HepG2 (cell line): Measurements from ENCODE around the gene SAMM50. TPM values are rescaled to one million over a fixed set of nuclear protein-coding genes. Genes with fewer than 3 reads are reported as not detected.

ENCODE experiments used
- CBX1 ChIP-seq: IDR thresholded peaks from one replicate; pipeline ENCODE4 v1.6.1; 2016; ENCODE audit warnings: antibody characterized with exemption, low read depth
- EZH2 ChIP-seq: conservative IDR thresholded peaks from 2 replicates; pipeline ENCODE4 v1.6.1; 2012; ENCODE audit warnings: mild to moderate bottlenecking, low read depth, low read length, moderate library complexity
- KDM5A ChIP-seq: fragments of 200-600 bp; sonication (generic); IDR thresholded peaks from 2 replicates; pipeline ENCODE4 v1.7.0; 2018; ENCODE audit warnings: antibody characterized with exemption, mild to moderate bottlenecking, low read length, borderline replicate concordance
- NFIC ChIP-seq: IDR thresholded peaks from 2 replicates; pipeline ENCODE4 v1.6.1; 2012; ENCODE audit warnings: mild to moderate bottlenecking, low read length, inconsistent platforms
- TFE3 ChIP-seq: IDR thresholded peaks from 2 replicates; pipeline ENCODE4 v1.6.1; 2016
- ZNF224 ChIP-seq: sonication (generic); formaldehyde crosslinking; IDR thresholded peaks from 2 replicates; pipeline ENCODE4 v1.5.0; 2020; ENCODE audit warnings: mild to moderate bottlenecking, missing genetic modification reagents
- ZNF354B ChIP-seq: sonication (generic); formaldehyde crosslinking; IDR thresholded peaks from 2 replicates; pipeline ENCODE4 v1.8.0; 2022; ENCODE audit warnings: mild to moderate bottlenecking, missing genetic modification reagents
- ZNF501 ChIP-seq: sonication (generic); formaldehyde crosslinking; IDR thresholded peaks from 2 replicates; pipeline ENCODE4 v1.5.1; 2020; ENCODE audit warnings: mild to moderate bottlenecking, moderate library complexity, missing genetic modification reagents
- ZNF530 ChIP-seq: sonication (generic); formaldehyde crosslinking; IDR thresholded peaks from 2 replicates; pipeline ENCODE4 v1.5.0; 2020; ENCODE audit warnings: low read depth, mild to moderate bottlenecking, missing genetic modification reagents
- ZNF614 ChIP-seq: IDR thresholded peaks from 2 replicates; pipeline ENCODE4 v1.6.1; 2018; ENCODE audit warnings: missing biosample characterization, missing genetic modification reagents, inconsistent platforms, borderline replicate concordance
- ZNF83 ChIP-seq: sonication (generic); formaldehyde crosslinking; IDR thresholded peaks from 2 replicates; pipeline ENCODE4 v1.4.0; 2020; ENCODE audit warnings: missing genetic modification reagents, mild to moderate bottlenecking, borderline replicate concordance
- polyA plus RNA-seq, 8 experiments: library from polyadenylated mRNA; depleted of rRNA in 3 of 8; stranded (reverse) in 7 of 8; unstranded in 1 of 8; fragments of >200 nt; fragmentation: Illumina TruSeq in 4 of 8; extraction: Trizol in 4 of 8; gene quantifications; 2 replicates each; pipeline versions ENCODE4 v1.2.1 to v1.2.3, GENCODE V29; 2011 to 2016; ENCODE audit warnings: low read depth in 4 of 8, missing spikeins in 1 of 8, mixed read lengths in 1 of 8; ENCODE audit not compliant: insufficient read depth in 1 of 8
- total RNA-seq, 5 experiments: library from RNA; depleted of rRNA; stranded (reverse); fragments of >200 nt; fragmentation: Illumina TruSeq; extraction: Trizol; gene quantifications; 2 replicates each; pipeline ENCODE4 v1.2.3, GENCODE V29; 2016; ENCODE audit warnings: low read depth in 1 of 5
- TF ChIP-seq, protein P1 (sequence below), 2 experiments: fragments of 450-650 bp in 1 of 2; sonication (generic) in 1 of 2; formaldehyde crosslinking in 1 of 2; IDR thresholded peaks; 2 replicates each; pipeline versions ENCODE4 v1.6.1 to v1.8.0; 2016 to 2022; ENCODE audit warnings: antibody characterized with exemption in 1 of 2, mild to moderate bottlenecking in 1 of 2, missing genetic modification reagents in 1 of 2
- TF ChIP-seq, protein P2 (sequence below): sonication (generic); formaldehyde crosslinking; IDR thresholded peaks from 2 replicates; pipeline ENCODE4 v1.5.0; 2020; ENCODE audit warnings: mild to moderate bottlenecking, missing genetic modification reagents
- TF ChIP-seq, protein P3 (sequence below): sonication (generic); formaldehyde crosslinking; IDR thresholded peaks from 2 replicates; pipeline ENCODE4 v1.5.0; 2020; ENCODE audit warnings: missing genetic modification reagents, mild to moderate bottlenecking, borderline replicate concordance

Gene SAMM50
- total and polyA plus RNA-seq, 2 of the 13 experiments (the other 11 are each of a cell fraction or from before 2014, with no cell fraction given): 34.7 to 63.4 TPM

DNA sequence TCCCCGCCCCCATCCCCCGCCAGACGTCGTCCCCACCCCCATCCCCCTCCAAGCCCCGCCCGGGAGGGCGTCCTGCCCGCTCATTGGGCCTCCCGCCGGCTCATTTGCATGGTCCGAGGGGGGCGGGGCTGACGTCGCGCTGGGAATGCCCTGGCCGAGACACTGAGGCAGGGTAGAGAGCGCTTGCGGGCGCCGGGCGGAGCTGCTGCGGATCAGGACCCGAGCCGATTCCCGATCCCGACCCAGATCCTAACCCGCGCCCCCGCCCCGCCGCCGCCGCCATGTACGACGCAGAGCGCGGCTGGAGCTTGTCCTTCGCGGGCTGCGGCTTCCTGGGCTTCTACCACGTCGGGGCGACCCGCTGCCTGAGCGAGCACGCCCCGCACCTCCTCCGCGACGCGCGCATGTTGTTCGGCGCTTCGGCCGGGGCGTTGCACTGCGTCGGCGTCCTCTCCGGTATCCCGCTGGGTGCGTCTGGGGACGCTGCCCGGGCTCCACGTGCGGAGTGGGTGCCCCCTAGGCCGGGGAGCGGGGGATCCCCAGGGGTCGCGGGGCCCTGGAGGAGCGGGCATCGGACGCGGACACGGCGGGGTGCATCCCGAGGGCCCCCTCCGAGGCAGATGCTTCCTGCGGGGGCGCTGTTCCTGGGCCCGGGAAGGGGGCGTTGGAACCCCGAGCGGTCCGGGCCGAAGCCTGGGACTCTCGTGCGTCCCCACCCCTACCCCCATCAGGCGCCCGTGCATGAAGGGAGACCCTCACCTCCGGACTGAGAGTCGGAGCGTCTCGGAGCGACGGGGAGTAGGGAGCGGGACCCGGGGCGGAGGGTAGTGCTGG is 31.4 kb upstream of the SAMM50 start, which contains the start of gene PNPLA3 (continued):
- TF ChIP-seq TFE3: no peak
- no peak; the same call in 1 of the 2 replicates for TF ChIP-seq KDM5A
- TF ChIP-seq, protein P1, sequence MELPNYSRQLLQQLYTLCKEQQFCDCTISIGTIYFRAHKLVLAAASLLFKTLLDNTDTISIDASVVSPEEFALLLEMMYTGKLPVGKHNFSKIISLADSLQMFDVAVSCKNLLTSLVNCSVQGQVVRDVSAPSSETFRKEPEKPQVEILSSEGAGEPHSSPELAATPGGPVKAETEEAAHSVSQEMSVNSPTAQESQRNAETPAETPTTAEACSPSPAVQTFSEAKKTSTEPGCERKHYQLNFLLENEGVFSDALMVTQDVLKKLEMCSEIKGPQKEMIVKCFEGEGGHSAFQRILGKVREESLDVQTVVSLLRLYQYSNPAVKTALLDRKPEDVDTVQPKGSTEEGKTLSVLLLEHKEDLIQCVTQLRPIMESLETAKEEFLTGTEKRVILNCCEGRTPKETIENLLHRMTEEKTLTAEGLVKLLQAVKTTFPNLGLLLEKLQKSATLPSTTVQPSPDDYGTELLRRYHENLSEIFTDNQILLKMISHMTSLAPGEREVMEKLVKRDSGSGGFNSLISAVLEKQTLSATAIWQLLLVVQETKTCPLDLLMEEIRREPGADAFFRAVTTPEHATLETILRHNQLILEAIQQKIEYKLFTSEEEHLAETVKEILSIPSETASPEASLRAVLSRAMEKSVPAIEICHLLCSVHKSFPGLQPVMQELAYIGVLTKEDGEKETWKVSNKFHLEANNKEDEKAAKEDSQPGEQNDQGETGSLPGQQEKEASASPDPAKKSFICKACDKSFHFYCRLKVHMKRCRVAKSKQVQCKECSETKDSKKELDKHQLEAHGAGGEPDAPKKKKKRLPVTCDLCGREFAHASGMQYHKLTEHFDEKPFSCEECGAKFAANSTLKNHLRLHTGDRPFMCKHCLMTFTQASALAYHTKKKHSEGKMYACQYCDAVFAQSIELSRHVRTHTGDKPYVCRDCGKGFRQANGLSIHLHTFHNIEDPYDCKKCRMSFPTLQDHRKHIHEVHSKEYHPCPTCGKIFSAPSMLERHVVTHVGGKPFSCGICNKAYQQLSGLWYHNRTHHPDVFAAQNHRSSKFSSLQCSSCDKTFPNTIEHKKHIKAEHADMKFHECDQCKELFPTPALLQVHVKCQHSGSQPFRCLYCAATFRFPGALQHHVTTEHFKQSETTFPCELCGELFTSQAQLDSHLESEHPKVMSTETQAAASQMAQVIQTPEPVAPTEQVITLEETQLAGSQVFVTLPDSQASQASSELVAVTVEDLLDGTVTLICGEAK (IDR thresholded peaks at IDR 0.05): no peak
- TF ChIP-seq, protein P1 (CRISPR knock-in tag; IDR thresholded peaks at IDR 0.05): no peak; the same call in 1 of the 2 replicates
- no peak for TF ChIP-seq ZNF530 (CRISPR knock-in tag)
- TF ChIP-seq ZNF83 (CRISPR knock-in tag): no peak
- TF ChIP-seq EZH2: no peak
- TF ChIP-seq NFIC: no peak
- TF ChIP-seq, protein P2, sequence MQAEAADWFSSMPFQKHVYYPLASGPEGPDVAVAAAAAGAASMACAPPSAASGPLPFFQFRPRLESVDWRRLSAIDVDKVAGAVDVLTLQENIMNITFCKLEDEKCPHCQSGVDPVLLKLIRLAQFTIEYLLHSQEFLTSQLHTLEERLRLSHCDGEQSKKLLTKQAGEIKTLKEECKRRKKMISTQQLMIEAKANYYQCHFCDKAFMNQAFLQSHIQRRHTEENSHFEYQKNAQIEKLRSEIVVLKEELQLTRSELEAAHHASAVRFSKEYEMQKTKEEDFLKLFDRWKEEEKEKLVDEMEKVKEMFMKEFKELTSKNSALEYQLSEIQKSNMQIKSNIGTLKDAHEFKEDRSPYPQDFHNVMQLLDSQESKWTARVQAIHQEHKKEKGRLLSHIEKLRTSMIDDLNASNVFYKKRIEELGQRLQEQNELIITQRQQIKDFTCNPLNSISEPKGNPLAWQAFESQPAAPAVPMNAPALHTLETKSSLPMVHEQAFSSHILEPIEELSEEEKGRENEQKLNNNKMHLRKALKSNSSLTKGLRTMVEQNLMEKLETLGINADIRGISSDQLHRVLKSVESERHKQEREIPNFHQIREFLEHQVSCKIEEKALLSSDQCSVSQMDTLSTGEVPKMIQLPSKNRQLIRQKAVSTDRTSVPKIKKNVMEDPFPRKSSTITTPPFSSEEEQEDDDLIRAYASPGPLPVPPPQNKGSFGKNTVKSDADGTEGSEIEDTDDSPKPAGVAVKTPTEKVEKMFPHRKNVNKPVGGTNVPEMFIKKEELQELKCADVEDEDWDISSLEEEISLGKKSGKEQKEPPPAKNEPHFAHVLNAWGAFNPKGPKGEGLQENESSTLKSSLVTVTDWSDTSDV (CRISPR knock-in tag): no peak
- TF ChIP-seq, protein P3, sequence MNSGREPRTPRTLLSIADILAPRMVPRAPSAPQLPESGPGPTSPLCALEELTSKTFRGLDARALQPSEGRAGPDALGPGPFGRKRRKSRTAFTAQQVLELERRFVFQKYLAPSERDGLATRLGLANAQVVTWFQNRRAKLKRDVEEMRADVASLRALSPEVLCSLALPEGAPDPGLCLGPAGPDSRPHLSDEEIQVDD (CRISPR knock-in tag): no peak; the same call in 1 of the 2 replicates
- TF ChIP-seq ZNF614 (CRISPR knock-in tag): no peak
- TF ChIP-seq ZNF224 (CRISPR knock-in tag): peak; percentile 31; the same call in 1 of the 2 replicates
- TF ChIP-seq ZNF501 (CRISPR knock-in tag): peak; percentile 55
- peak; percentile 90; the same call in 1 of the 2 replicates for TF ChIP-seq ZNF354B (CRISPR knock-in tag)
- peak; percentile 65 for TF ChIP-seq CBX1
